D721Med (cell line): ENCODE results near the gene TSPEAR.

Source experiments
- DNase-seq: peaks from one replicate; pipeline ENCODE4 v3.0.0; 2011; ENCODE audit warnings: low spot score; ENCODE audit not compliant: insufficient read length
- FAIRE-seq: peaks from 2 replicates; lab custom pipeline; 2011; peaks lifted over from hg19 to GRCh38; lab: Jason Lieb, UNC
- TF ChIP-seq, protein P1 (sequence below): IDR thresholded peaks from 2 replicates; pipeline ENCODE4 v1.5.1; 2012; ENCODE audit warnings: mild to moderate bottlenecking, control low read depth; ENCODE audit not compliant: insufficient read depth; ENCODE audit errors: missing control alignments

Gene TSPEAR

DNA sequence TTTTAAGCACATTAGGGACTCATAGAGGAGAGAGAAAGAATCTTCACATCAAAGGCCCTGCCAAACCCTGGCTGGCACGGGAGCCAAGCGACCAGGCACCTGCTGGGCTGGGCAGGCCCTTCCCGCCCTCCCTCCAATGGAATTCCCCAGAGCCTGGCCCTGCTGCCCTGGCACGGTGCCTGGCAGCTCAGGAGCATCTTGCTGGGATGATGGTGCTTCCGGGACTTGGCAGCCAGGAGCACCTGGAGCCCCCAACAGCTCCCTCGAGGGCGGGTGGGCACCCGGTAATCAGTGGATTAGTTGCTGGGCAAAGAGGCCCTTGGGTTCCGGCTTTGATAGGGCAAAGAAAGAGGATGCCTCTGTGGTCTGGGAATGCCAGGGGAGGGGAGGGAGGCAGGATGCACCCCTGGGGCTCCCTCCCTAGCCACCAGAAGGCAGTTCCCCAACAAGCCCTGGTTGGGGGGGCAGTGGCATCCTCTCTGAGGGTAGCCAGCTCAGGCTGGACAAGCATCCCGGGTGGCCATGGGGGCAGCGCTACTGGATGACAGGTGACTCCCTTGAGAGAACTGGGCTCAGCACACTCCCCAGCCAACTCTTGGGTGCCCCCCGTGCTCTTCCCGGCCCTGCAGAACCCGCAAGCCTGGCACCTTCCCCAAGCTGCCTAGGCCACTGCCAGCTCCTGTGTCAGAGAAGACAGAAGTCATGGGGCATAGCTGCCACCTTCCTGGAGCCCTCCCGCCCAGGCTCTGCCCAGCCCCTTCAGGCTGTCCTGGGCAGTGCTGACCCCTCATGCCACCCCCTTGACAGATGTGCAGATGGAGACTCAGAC is 197.8 kb downstream of the TSPEAR start:
- DNase-seq (no peak), FAIRE-seq (no peak)
- TF ChIP-seq, protein P1, sequence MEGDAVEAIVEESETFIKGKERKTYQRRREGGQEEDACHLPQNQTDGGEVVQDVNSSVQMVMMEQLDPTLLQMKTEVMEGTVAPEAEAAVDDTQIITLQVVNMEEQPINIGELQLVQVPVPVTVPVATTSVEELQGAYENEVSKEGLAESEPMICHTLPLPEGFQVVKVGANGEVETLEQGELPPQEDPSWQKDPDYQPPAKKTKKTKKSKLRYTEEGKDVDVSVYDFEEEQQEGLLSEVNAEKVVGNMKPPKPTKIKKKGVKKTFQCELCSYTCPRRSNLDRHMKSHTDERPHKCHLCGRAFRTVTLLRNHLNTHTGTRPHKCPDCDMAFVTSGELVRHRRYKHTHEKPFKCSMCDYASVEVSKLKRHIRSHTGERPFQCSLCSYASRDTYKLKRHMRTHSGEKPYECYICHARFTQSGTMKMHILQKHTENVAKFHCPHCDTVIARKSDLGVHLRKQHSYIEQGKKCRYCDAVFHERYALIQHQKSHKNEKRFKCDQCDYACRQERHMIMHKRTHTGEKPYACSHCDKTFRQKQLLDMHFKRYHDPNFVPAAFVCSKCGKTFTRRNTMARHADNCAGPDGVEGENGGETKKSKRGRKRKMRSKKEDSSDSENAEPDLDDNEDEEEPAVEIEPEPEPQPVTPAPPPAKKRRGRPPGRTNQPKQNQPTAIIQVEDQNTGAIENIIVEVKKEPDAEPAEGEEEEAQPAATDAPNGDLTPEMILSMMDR: no peak

DNA sequence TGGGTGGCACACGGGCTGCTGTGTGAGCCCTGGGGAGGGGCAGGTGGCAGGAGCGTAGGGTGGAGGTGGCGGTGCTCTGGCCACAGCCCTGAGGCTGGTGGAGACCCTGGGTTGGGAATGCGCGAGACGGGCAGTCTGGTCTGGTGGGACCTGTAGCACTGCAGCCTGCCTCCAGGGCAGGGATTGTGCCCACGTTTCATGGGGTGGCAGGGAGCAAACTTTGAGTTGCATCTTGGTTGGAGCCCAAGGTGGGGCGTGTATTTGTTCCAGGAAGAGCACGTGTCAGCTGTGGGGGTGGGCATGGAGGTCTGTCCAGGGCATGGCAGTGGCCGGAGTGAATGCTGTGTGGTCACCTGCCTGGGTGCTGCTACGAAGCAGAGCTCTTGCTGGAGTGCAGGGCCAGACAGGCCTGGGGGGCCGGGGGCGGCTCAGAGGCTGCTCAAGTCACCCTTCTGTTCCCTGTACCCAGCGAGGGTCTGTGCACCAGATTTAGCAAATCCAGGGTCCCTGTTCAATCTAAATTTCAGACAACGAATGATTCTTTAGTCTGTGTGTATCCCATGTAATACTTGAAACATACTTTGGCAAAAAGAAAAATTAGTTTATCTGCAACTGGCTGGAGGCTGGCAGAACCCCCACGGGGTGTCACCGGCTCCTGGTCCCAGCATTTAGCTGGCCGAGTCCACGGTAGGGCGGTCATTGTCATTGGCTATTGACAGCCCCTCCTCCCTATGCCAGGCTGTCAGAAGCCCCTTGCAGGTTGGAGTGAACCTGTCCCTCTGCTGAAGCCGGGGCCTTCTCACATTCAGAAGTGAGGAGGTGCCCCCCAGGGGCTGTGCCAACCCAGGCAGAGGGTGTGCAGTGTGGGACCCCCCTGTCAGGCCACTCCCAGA is 198.6 kb downstream of the TSPEAR start:
- TF ChIP-seq, protein P1: no peak
- DNase-seq: no peak
- FAIRE-seq: no peak

DNA sequence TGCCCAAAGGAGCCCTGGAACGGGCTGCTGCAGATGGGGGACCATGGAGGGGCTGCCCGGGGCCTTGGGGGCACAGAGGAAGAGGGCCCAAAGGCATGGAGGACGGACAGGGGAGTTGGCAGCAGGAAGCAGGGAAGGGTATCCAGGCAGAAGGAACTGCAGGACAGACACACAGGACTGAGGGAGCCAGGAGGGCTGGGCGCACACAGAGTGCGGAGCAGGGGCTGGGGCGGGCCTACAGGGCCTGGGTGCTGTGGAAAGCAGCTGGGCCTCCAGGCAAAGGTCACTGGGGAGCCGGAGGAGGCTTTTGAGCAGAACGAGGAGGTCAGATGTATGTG is 199.5 kb downstream of the TSPEAR start:
- FAIRE-seq (no peak), DNase-seq (no peak)
- TF ChIP-seq, protein P1: no peak

DNA sequence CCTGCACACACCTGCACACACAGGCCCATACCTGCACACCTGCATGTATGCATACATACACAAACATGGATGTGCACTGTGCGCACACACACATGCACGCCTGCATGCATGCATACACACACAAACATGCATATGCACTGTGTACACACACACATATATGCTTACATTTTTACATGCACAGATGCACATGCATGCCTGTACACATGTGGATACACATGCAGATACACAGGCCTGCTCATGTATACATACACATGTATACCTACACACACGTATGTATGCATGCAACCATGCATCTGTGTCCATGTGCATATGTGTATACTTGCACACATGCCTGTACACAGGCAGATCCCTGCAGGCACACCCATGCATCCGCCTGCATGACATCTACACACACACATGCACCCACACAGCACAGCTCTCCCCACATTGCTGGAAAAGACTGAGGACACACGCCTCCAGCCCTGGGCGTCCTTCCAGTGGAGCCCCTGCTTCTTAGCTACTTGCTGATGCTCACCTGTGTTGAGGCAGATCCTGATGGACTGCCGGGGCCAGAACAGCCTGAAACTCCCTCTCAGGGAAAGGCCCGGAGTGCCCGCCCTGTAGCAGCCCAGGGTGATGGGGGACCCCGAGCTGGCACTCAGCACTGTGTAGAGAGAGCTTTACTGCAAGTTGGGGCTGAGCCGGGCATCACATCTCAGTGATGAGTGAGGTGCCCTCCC is 200.0 kb downstream of the TSPEAR start:
- FAIRE-seq (no peak), DNase-seq (no peak)
- TF ChIP-seq, protein P1: no peak

DNA sequence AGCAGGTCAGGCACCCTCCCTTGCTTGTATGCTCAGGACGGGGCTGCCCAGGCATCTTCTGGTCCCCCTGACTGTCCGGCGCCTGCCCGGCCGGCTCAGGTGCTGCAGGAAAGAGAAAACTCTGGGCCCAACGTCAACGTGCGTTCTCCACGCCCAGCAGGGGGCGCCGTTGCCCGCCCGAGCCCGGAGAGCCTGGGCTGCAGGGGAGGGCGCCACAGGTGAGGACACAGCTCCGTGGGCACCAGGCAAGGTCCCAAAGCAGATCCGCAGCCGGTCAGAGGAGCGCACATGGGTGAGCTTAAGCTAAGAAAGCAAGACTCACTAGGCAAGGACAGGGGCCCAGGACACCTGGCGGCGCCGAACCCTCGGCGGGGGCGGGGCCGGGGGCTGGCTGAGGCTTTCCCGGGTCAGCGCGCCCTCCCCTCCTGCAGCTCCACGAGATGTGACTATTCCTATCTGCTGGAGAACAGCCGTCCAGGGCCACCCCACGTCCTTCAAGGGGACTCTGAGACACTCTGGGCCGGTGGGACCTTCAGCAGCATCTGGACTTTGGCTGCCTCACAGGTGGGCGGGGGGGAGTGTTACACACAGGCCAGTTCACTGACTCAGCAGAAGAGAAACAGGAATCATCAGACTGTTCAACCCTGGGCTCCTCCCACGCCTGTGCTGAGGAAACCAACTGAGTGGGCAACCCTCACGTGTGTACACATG is 200.7 kb downstream of the TSPEAR start:
- FAIRE-seq (no peak), DNase-seq (peak; percentile 90)
- TF ChIP-seq, protein P1: peak; percentile 67

GRCh38 chr21:44510109-44510507 is 201.3 kb downstream of the TSPEAR start:
- no peak for FAIRE-seq
- DNase-seq: no peak
- TF ChIP-seq, protein P1: no peak
